Activated CD4-positive, CD25-positive, alpha-beta regulatory T cell treated with anti-CD3 and anti-CD28 coated beads, Interleukin-2, amount 50 U/mL, for 72 hours (primary cell): ENCODE measurements around the gene VAMP3.
"Not testable (repeated sequence)": the region's sequence is repeated elsewhere in the genome, so short reads cannot be mapped to it uniquely, and the experiment has no call there.

ENCODE experiments used
- DNase-seq: peaks from one replicate; pipeline ENCODE4 v3.0.0; 2021

Gene VAMP3

GRCh38 chr1:7769673-7770412, 1.3 kb upstream of the VAMP3 start:
- no peak for DNase-seq

GRCh38 chr1:7770669-7770996, 463 bp upstream of the VAMP3 start:
- no peak for DNase-seq

- no peak for DNase-seq
Observed at GRCh38 chr1:7771823-7772299, 765 bp downstream of the VAMP3 start.

- DNase-seq, result no peak
Observed at GRCh38 chr1:7777591-7777990, 6.5 kb downstream of the VAMP3 start.

GRCh38 chr1:7778133-7778628, 7.1 kb downstream of the VAMP3 start:
- DNase-seq, result no peak

- no peak for DNase-seq
Observed at GRCh38 chr1:7780976-7781375, 9.9 kb downstream of the VAMP3 start.

GRCh38 chr1:7781501-7781900, 10.4 kb downstream of the VAMP3 start:
- DNase-seq, result no peak

- DNase-seq, result no peak
Observed at GRCh38 chr1:7781923-7782495, 10.9 kb downstream of the VAMP3 start.

- DNase-seq, result no peak
Observed at GRCh38 chr1:7783178-7783711, 12.1 kb downstream of the VAMP3 start.

- DNase-seq, result peak; percentile 93
Observed at GRCh38 chr1:7783826-7784491, 12.9 kb downstream of the VAMP3 start, which contains the start of gene PER3. Gene PER3 (plus strand): TSS chr1:7784291. CDS start chr1:7784878, 587 bp downstream.

- no peak for DNase-seq
Observed at GRCh38 chr1:7784492-7785071, 13.5 kb downstream of the VAMP3 start.

- no peak for DNase-seq
Observed at GRCh38 chr1:7785108-7785507, 14.0 kb downstream of the VAMP3 start.

- DNase-seq, result no peak
Observed at GRCh38 chr1:7786795-7787194, 15.7 kb downstream of the VAMP3 start.

GRCh38 chr1:7789828-7790227, 18.7 kb downstream of the VAMP3 start:
- DNase-seq, result no peak

- not testable (repeated sequence) for DNase-seq
Observed at GRCh38 chr1:7791027-7791426, 19.9 kb downstream of the VAMP3 start.

GRCh38 chr1:7795406-7795805, 24.3 kb downstream of the VAMP3 start:
- no peak for DNase-seq

GRCh38 chr1:7805460-7805859, 34.4 kb downstream of the VAMP3 start:
- DNase-seq, result no peak

GRCh38 chr1:7808253-7808844, 37.3 kb downstream of the VAMP3 start:
- no peak for DNase-seq

GRCh38 chr1:7809742-7810141, 38.6 kb downstream of the VAMP3 start:
- DNase-seq, result no peak

GRCh38 chr1:7810395-7810794, 39.3 kb downstream of the VAMP3 start:
- DNase-seq, result peak; percentile 41

- DNase-seq, result no peak
Observed at GRCh38 chr1:7811476-7811875, 40.4 kb downstream of the VAMP3 start.

GRCh38 chr1:7813677-7814373, 42.7 kb downstream of the VAMP3 start:
- no peak for DNase-seq
